IgD-negative memory B cell (primary cell): Measurements from ENCODE around the gene KIAA1614. TPM values are rescaled to one million over a fixed set of nuclear protein-coding genes. Genes with fewer than 3 reads are reported as not detected.

Experiments
- H3K27ac Mint-ChIP-seq, 3 donors: one replicate each; pipeline ENCODE4 v1.8.0; 2020 to 2022; ENCODE audit warnings: mild to moderate bottlenecking in 3 of 3, mixed read lengths in 3 of 3, moderate library complexity in 1 of 3
- H3K27me3 Mint-ChIP-seq: one replicate; pipeline ENCODE4 v1.8.0; 2021; ENCODE audit warnings: mixed read lengths
- H3K36me3 Mint-ChIP-seq: one replicate; pipeline ENCODE4 v1.8.0; 2020; ENCODE audit warnings: mild to moderate bottlenecking, mixed read lengths
- H3K4me1 Mint-ChIP-seq, 3 donors: one replicate each; pipeline ENCODE4 v1.8.0; 2020 to 2022; ENCODE audit warnings: mixed read lengths in 3 of 3, mild to moderate bottlenecking in 1 of 3
- H3K4me3 Mint-ChIP-seq, 4 donors: one replicate each; pipeline ENCODE4 v1.8.0; 2020 to 2022; ENCODE audit warnings: mild to moderate bottlenecking in 4 of 4, mixed read lengths in 4 of 4, moderate library complexity in 3 of 4
- H3K9me3 Mint-ChIP-seq, 3 donors: one replicate each; pipeline ENCODE4 v1.8.0; 2020 to 2021; ENCODE audit warnings: mixed read lengths in 3 of 3, mild to moderate bottlenecking in 1 of 3
- polyA plus RNA-seq: library from polyadenylated mRNA; unstranded; fragments of 300-500 nt; fragmentation: Illumina TruSeq; gene quantifications from one replicate; pipeline ENCODE4 v1.2.3, GENCODE V29; 2021

Gene KIAA1614
- polyA plus RNA-seq, 1 donor from 2014 or later, result not detected

GRCh38 chr1:180901076-180901990, 11.4 kb upstream of the KIAA1614 start:
- Mint-ChIP-seq H3K36me3 (no peaks in the 10 kb centered on the region), H3K4me3 (no peak overlapping the region), H3K27me3 (peaks cover 3% of the 10 kb centered on the region), H3K9me3 (peaks cover 0 to 5% (median 4%) of the 10 kb centered on the region in 3 donors), H3K27ac (no peak overlapping the region), H3K4me1 (no peaks in the 10 kb centered on the region)

DNA sequence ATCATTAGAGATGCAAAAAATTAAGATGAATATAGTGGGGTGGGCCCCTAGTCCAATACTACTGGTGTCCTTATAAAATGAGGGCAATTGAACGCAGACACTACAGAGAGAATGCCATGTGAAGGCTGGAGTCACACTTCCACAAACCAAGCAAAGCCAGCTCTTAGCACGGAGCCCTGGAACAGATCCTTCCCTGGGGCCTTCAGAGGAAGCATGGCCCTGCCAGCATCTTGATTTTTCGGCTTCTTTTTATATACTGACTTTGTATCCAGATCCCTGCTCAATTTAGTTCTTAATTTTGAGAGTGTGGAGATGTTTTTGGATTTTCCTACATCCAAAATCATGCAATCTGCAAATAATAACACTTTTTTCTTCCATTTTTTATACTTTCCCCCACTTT, 10.2 kb upstream of the KIAA1614 start:
- Mint-ChIP-seq H3K27ac (no peak overlapping the region), H3K4me1 (no peaks in the 10 kb centered on the region), H3K9me3 (peaks cover 0 to 5% (median 2%) of the 10 kb centered on the region in 3 donors), H3K4me3 (no peak overlapping the region), H3K36me3 (no peaks in the 10 kb centered on the region), H3K27me3 (peaks cover 7% of the 10 kb centered on the region)

DNA sequence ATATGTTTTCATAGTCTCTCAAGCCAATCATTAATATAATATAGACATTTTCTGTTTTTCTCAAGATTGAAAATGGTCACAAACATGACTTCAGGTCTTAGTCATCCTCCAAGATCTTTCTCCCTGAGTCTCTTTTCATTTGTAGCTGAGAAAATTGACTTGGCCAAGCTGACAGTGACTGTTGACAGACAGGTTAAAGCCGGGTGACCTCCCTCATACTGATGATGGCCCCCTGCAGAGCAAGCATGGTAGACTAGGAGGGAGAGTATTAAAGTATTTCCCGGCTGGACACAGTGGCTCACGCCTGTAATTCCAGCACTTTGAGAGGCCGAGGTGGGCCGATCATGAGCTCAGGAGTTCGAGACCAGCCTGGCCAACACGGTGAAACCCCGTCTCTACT, 6.8 kb upstream of the KIAA1614 start:
- Mint-ChIP-seq H3K27me3 (peaks cover 12% of the 10 kb centered on the region), H3K27ac (no peak overlapping the region), H3K9me3 (peaks cover 0 to 5% (median 2%) of the 10 kb centered on the region in 3 donors), H3K4me1 (peaks cover 0 to 6% (median 3%) of the 10 kb centered on the region in 3 donors), H3K4me3 (no peak overlapping the region), H3K36me3 (no peaks in the 10 kb centered on the region)

- Mint-ChIP-seq H3K4me1 (peaks cover 0 to 6% (median 3%) of the 10 kb centered on the region in 3 donors), H3K27me3 (peaks cover 14% of the 10 kb centered on the region), H3K4me3 (no peak overlapping the region), H3K27ac (no peak overlapping the region), H3K36me3 (no peaks in the 10 kb centered on the region), H3K9me3 (peaks cover 0 to 5% (median 2%) of the 10 kb centered on the region in 3 donors)
These were observed 6.2 kb upstream of the KIAA1614 start for GRCh38 chr1:180906511-180906910.

GRCh38 chr1:180907313-180908055, 5.2 kb upstream of the KIAA1614 start:
- Mint-ChIP-seq H3K9me3 (peaks cover 0 to 5% (median 2%) of the 10 kb centered on the region in 3 donors), H3K4me1 (peaks cover 0 to 6% (median 6%) of the 10 kb centered on the region in 3 donors), H3K27ac (no peak overlapping the region), H3K4me3 (no peak overlapping the region), H3K27me3 (peaks cover 22% of the 10 kb centered on the region), H3K36me3 (no peaks in the 10 kb centered on the region)

DNA sequence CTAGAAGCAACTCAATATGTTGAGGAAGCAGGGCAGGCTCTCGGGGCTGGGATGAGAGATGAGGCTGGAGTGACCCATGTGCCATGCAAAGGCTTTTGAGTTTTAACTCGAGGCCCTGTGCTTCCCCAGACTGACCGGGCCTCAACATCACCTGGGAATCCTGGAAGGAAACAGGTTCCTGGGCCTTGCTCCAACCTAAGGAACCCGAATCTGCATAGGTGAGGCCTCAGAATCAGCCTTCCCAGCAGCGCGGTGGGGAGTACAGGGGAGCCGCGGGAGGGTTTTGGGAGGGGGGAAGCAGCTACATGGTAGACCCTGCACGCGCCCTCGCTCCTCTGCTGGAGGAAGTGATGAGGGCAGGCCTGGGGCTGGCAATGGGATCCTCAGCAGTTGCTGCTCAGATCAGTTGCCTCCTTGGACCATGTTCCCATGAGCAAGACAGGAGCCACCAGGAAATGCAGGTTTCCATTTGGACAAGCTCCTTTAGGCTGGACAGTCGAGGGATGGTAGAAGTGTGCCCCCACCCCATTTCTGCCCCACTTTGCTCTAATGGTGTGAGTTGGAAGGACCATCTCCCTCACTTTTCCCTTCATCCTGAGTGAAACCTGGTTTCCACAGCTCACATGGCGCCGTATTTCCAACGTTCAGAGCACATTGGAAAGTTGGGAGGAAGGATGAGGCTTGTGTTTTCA, 4.5 kb upstream of the KIAA1614 start:
- H3K9me3 Mint-ChIP-seq, result peaks cover 0 to 5% (median 2%) of the 10 kb centered on the region in 3 donors
- H3K4me1 Mint-ChIP-seq, result peaks cover 0 to 6% (median 6%) of the 10 kb centered on the region in 3 donors
- H3K27me3 Mint-ChIP-seq, result peaks cover 22% of the 10 kb centered on the region
- no peaks in the 10 kb centered on the region for H3K36me3 Mint-ChIP-seq
- H3K4me3 Mint-ChIP-seq, result no peak overlapping the region
- H3K27ac Mint-ChIP-seq, result no peak overlapping the region

- Mint-ChIP-seq H3K27ac (no peak overlapping the region), H3K27me3 (peaks cover 30% of the 10 kb centered on the region), H3K4me3 (no peak overlapping the region), H3K9me3 (peaks cover 0 to 4% (median 2%) of the 10 kb centered on the region in 3 donors), H3K36me3 (no peaks in the 10 kb centered on the region), H3K4me1 (peaks cover 0 to 9% (median 6%) of the 10 kb centered on the region in 3 donors)
These were observed 3.7 kb upstream of the KIAA1614 start for GRCh38 chr1:180909005-180909414.

DNA sequence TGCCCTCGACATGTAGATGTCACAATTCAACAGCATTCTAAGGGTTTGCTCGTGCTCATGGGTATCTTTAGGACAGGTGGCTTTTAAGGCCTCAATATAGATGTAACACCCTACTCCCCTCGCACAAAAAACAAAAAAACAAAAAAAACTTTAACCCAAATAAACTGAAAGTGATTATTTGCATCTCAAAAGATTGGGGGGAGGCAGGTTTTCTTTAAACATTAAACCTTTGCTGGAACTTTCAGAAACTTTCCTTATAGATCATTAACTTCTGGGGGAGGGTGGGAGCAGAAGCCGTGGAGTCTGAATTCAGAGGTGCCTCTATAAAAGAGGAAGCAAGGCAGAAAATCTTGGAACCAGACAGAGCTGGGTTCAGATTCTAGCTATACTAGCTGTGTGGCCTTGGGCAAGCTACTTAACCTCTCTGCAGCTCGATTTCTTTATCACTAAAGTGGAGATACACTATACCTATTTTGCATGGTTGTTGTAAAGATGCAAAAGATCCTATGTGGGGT, 3.2 kb upstream of the KIAA1614 start:
- Mint-ChIP-seq H3K36me3 (no peaks in the 10 kb centered on the region), H3K4me1 (peaks cover 0 to 9% (median 6%) of the 10 kb centered on the region in 3 donors), H3K27me3 (peaks cover 30% of the 10 kb centered on the region), H3K4me3 (peak overlapping the region in 1 of 4 donors; percentile 60), H3K27ac (no peak overlapping the region), H3K9me3 (peaks cover 0 to 2% (median under 1%) of the 10 kb centered on the region in 3 donors)

GRCh38 chr1:180911640-180912191, 981 bp upstream of the KIAA1614 start:
- H3K4me3 Mint-ChIP-seq, result peak overlapping the region in 2 of 4 donors; percentile 3 to 56
- H3K4me1 Mint-ChIP-seq, result peaks cover 0 to 9% (median 6%) of the 10 kb centered on the region in 3 donors
- peaks cover 40% of the 10 kb centered on the region for H3K27me3 Mint-ChIP-seq
- no peaks in the 10 kb centered on the region for H3K9me3 Mint-ChIP-seq
- H3K36me3 Mint-ChIP-seq, result no peaks in the 10 kb centered on the region
- H3K27ac Mint-ChIP-seq, result no peak overlapping the region

- Mint-ChIP-seq H3K36me3 (no peaks in the 10 kb centered on the region), H3K27me3 (peaks cover 39% of the 10 kb centered on the region), H3K9me3 (no peaks in the 10 kb centered on the region), H3K4me3 (peak overlapping the region in 1 of 4 donors; percentile 3), H3K27ac (no peak overlapping the region), H3K4me1 (peaks cover 0 to 9% (median 6%) of the 10 kb centered on the region in 3 donors)
These were observed 391 bp upstream of the KIAA1614 start for GRCh38 chr1:180912211-180912800.

DNA sequence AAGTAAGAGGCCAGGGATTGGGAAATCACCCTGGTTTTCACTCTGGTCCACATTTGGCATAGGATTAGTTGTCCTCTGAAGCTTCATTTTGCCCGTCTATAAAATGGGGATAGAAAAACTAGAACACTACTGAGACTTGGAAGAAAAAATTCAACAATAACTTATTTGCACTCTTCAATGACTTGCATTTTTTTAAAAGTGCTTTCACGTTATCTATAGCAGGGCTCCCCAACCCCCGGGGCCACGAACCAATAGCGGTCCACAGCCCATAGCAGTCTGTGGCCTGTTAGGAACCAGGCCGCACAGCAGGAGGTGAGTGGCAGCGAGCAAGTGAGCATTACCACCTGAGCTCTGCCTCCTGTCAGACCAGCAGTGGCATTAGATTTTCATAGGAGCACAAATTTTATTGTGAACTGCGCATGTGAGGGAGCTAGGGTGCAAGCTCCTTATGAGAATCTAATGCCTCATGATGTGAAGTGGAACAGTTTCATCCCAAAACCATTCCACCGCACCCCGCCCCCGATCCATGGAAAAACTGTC, 2.8 kb downstream of the KIAA1614 start:
- Mint-ChIP-seq H3K4me3 (no peak overlapping the region), H3K9me3 (no peaks in the 10 kb centered on the region), H3K4me1 (peaks cover 0 to 6% (median 0%) of the 10 kb centered on the region in 3 donors), H3K27ac (no peak overlapping the region), H3K27me3 (peaks cover 36% of the 10 kb centered on the region), H3K36me3 (no peaks in the 10 kb centered on the region)

DNA sequence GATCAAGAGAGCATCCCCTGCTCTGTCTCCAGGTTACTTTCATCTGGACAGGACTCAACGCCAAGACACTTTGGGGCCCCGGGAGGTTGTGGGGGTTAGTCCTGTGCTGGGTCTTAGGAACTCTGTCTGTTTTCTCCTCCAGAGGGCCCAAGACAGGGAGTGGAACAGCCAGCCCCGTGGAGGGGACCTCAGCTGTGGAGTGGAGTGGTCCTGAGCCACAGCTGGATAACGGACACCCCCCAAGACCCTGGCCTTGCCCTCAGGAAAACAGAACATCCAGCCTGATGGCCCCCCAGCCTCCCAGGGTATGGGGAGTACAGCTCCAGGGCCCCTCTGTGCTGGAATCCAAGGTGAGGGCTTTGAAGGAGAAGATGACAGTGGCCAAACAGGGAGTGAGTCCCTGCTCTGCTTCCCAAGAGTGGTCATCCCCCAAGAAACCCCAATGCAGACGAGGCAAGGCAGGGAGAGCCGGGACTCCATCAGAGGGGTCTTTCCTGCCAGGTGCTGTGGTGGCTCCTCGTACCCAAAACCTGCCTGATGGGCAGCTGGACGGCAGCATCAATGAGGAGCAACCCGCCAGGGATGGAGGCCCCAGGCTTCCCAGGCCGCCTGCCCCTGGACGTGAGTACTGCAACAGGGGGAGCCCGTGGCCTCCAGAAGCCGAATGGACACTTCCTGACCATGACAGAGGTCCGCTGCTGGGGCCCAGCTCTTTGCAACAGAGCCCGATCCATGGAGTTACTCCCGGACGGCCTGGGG, 3.5 kb downstream of the KIAA1614 start:
- Mint-ChIP-seq H3K36me3 (no peaks in the 10 kb centered on the region), H3K27ac (no peak overlapping the region), H3K9me3 (no peaks in the 10 kb centered on the region), H3K4me3 (no peak overlapping the region), H3K4me1 (peaks cover 0 to 6% (median 0%) of the 10 kb centered on the region in 3 donors), H3K27me3 (peaks cover 32% of the 10 kb centered on the region)

DNA sequence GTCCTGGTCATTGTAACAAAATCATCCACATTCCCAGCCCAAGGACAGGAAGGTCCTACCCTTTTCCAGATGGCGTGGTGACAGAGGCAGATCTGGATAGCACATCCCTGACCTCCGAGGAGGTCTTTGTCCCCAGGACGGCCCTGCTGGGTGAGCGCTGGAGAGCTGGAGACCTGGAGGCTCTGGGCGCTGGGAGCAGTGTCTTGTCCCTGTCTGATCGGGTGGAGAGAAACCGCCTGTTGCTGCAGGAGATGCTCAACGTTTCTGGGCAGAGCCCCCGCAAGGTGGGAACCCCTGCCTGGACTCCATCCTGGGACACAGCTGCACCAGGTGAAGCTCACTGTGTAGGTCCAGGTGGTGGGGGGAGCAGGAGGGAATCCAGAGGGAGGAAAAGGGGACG, 4.1 kb downstream of the KIAA1614 start:
- Mint-ChIP-seq H3K27ac (no peak overlapping the region), H3K4me1 (peaks cover 0 to 6% (median 0%) of the 10 kb centered on the region in 3 donors), H3K9me3 (no peaks in the 10 kb centered on the region)

More for the DNA sequence above, 4.1 kb downstream of the KIAA1614 start:
- Mint-ChIP-seq H3K4me3 (no peak overlapping the region), H3K36me3 (no peaks in the 10 kb centered on the region), H3K27me3 (peaks cover 27% of the 10 kb centered on the region)
